Muscle layer of colon (tissue), 2 donors: ENCODE results near the gene ZNF850.
A peak's percentile ranks its signal among the peaks of the same experiment; 100 is the strongest.
"Not testable (repeated sequence)": the region's sequence is repeated elsewhere in the genome, so short reads cannot be mapped to it uniquely, and the experiment has no call there.

ENCODE experiments used
- H3K27ac ChIP-seq: one replicate; pipeline ENCODE4 v1.7.0; 2013; ENCODE audit warnings: low read depth, mild to moderate bottlenecking, low read length, moderate library complexity
- H3K27me3 ChIP-seq, 2 donors: one replicate each; pipeline ENCODE4 v1.7.0; 2013; ENCODE audit warnings: low read length in 2 of 2, mild to moderate bottlenecking in 2 of 2; ENCODE audit not compliant: insufficient read depth in 2 of 2, control insufficient read depth in 1 of 2
- H3K36me3 ChIP-seq: one replicate; pipeline ENCODE4 v1.7.0; 2013; ENCODE audit warnings: mild to moderate bottlenecking, low read length; ENCODE audit not compliant: insufficient read depth
- H3K4me1 ChIP-seq: one replicate; pipeline ENCODE4 v1.7.0; 2013; ENCODE audit warnings: mild to moderate bottlenecking, low read length; ENCODE audit not compliant: insufficient read depth
- H3K4me3 ChIP-seq, 2 donors: one replicate each; pipeline ENCODE4 v1.7.0; 2013; ENCODE audit warnings: low read length in 2 of 2, low read depth in 1 of 2, mild to moderate bottlenecking in 1 of 2, moderate library complexity in 1 of 2
- H3K9ac ChIP-seq: one replicate; pipeline ENCODE4 v1.7.0; 2013; ENCODE audit warnings: low read length
- H3K9me3 ChIP-seq: one replicate; pipeline ENCODE4 v1.7.0; 2013; ENCODE audit warnings: mild to moderate bottlenecking, low read length
- donor health status: abdominal sarcoma.
- donor health status: Adenocarcinoma of cecum.

ZNF850 gene

GRCh38 chr19:36750066-36750691 is 22.4 kb downstream of the ZNF850 start:
- H3K36me3 ChIP-seq: peaks cover 32% of the 10 kb centered on the region
- H3K4me3 ChIP-seq: no peak overlapping the region
- peaks cover 70% of the 10 kb centered on the region for H3K9me3 ChIP-seq
- no peak overlapping the region for H3K27ac ChIP-seq
- H3K27me3 ChIP-seq: no peaks in the 10 kb centered on the region
- no peaks in the 10 kb centered on the region for H3K4me1 ChIP-seq
- H3K9ac ChIP-seq: no peak overlapping the region

- not testable (repeated sequence) for H3K9ac ChIP-seq, H3K27ac ChIP-seq, H3K4me1 ChIP-seq, H3K27me3 ChIP-seq
- Histone ChIP-seq H3K9me3 (peaks cover 70% of the 10 kb centered on the region), H3K4me3 (peak overlapping the region in 1 of 2 donors; percentile 26), H3K36me3 (peaks cover 32% of the 10 kb centered on the region)
Measured at GRCh38 chr19:36749613-36750012, 23.0 kb downstream of the ZNF850 start.

- Histone ChIP-seq H3K27ac (no peak overlapping the region), H3K9me3 (peaks cover 72% of the 10 kb centered on the region), H3K36me3 (peaks cover 32% of the 10 kb centered on the region), H3K27me3 (no peaks in the 10 kb centered on the region), H3K9ac (no peak overlapping the region), H3K4me1 (no peaks in the 10 kb centered on the region), H3K4me3 (peak overlapping the region in 1 of 2 donors; percentile 26)
Measured at GRCh38 chr19:36748431-36749275, 24.0 kb downstream of the ZNF850 start.

DNA sequence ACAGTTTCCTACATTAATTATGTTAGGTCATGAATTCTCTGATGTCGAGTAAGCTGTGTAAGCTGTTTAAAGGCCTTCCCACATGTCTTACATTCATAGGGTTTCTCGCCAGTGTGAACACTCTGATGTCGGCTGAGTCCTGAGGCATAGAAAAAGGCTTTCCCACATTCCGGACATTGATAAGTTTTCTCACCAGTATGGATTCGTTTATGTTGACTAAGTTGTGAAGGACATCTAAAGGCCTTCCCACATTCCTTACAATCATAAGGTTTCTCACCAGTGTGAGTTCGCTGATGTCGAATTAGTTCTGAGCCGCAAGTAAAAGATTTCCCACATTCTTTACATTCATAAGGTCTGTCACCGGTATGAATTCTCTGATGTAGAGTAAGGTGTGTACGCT is 24.9 kb downstream of the ZNF850 start:
- Histone ChIP-seq H3K9me3 (peaks cover 75% of the 10 kb centered on the region), H3K9ac (no peak overlapping the region), H3K4me3 (peak overlapping the region in 1 of 2 donors; percentile 3), H3K27ac (no peak overlapping the region), H3K4me1 (no peaks in the 10 kb centered on the region), H3K27me3 (no peaks in the 10 kb centered on the region), H3K36me3 (peaks cover 32% of the 10 kb centered on the region)

GRCh38 chr19:36745870-36746269 is 26.7 kb downstream of the ZNF850 start:
- H3K9me3 ChIP-seq: peaks cover 61% of the 10 kb centered on the region
- no peak overlapping the region for H3K4me3 ChIP-seq
- no peak overlapping the region for H3K27ac ChIP-seq
- H3K27me3 ChIP-seq: no peaks in the 10 kb centered on the region
- H3K36me3 ChIP-seq: peaks cover 32% of the 10 kb centered on the region
- H3K4me1 ChIP-seq: no peaks in the 10 kb centered on the region
- H3K9ac ChIP-seq: no peak overlapping the region

- not testable (repeated sequence) for H3K36me3 ChIP-seq, H3K4me3 ChIP-seq, H3K27me3 ChIP-seq, H3K9ac ChIP-seq, H3K4me1 ChIP-seq, H3K27ac ChIP-seq
- H3K9me3 ChIP-seq: peaks cover 49% of the 10 kb centered on the region
Measured at GRCh38 chr19:36736166-36736565, 36.4 kb downstream of the ZNF850 start.

DNA sequence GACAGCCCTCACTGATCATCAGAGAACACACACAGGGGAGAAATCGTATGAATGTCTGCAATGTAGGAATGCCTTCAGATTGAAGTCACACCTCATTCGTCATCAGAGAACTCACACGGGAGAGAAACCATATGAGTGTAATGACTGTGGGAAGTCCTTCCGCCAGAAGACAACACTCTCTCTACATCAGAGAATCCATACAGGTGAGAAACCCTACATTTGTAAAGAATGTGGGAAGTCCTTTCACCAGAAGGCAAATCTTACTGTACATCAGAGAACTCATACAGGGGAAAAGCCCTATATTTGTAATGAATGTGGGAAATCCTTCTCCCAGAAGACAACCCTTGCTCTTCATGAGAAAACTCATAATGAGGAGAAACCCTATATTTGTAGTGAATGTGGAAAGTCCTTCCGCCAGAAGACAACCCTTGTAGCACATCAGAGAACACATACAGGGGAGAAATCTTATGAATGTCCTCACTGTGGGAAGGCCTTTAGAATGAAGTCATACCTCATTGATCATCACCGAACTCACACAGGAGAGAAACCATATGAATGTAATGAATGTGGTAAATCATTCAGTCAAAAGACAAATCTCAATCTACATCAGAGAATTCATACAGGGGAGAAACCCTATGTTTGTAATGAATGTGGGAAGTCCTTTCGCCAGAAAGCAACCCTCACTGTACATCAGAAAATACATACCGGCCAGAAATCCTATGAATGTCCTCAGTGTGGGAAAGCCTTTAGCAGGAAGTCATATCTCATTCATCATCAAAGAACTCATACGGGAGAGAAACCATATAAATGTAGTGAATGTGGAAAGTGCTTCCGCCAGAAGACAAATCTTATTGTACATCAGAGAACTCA is 52.7 kb downstream of the ZNF850 start:
- Histone ChIP-seq H3K4me1 (no peaks in the 10 kb centered on the region), H3K27ac (no peak overlapping the region), H3K36me3 (peaks cover 48% of the 10 kb centered on the region), H3K9ac (no peak overlapping the region), H3K4me3 (peak overlapping the region; percentile 27 to 39), H3K9me3 (peaks cover 56% of the 10 kb centered on the region), H3K27me3 (no peaks in the 10 kb centered on the region)

GRCh38 chr19:36709423-36709822 is 63.2 kb downstream of the ZNF850 start:
- Histone ChIP-seq H3K27me3 (no peaks in the 10 kb centered on the region), H3K4me1 (no peaks in the 10 kb centered on the region), H3K9ac (no peak overlapping the region), H3K36me3 (peaks cover 33% of the 10 kb centered on the region), H3K9me3 (peaks cover 61% of the 10 kb centered on the region), H3K4me3 (no peak overlapping the region), H3K27ac (no peak overlapping the region)

- H3K4me3 ChIP-seq: no peak overlapping the region
Measured at GRCh38 chr19:36707134-36707533, 65.5 kb downstream of the ZNF850 start.

GRCh38 chr19:36688058-36688457 is 84.5 kb downstream of the ZNF850 start:
- H3K27ac ChIP-seq: no peak overlapping the region
- H3K4me3 ChIP-seq: peak overlapping the region; percentile 82 to 97
- no peaks in the 10 kb centered on the region for H3K9me3 ChIP-seq
- H3K9ac ChIP-seq: peak overlapping the region; percentile 74
- peaks cover 35% of the 10 kb centered on the region for H3K36me3 ChIP-seq
- no peaks in the 10 kb centered on the region for H3K27me3 ChIP-seq
- H3K4me1 ChIP-seq: peaks cover 16% of the 10 kb centered on the region

More at GRCh38 chr19:36707134-36707533, 65.5 kb downstream of the ZNF850 start:
- Histone ChIP-seq H3K36me3 (peaks cover 10% of the 10 kb centered on the region), H3K27me3 (no peaks in the 10 kb centered on the region), H3K4me1 (no peaks in the 10 kb centered on the region), H3K27ac (no peak overlapping the region), H3K9ac (no peak overlapping the region), H3K9me3 (peaks cover 46% of the 10 kb centered on the region)
